ENCODE results near the gene EHD3.

Gene EHD3

DNA sequence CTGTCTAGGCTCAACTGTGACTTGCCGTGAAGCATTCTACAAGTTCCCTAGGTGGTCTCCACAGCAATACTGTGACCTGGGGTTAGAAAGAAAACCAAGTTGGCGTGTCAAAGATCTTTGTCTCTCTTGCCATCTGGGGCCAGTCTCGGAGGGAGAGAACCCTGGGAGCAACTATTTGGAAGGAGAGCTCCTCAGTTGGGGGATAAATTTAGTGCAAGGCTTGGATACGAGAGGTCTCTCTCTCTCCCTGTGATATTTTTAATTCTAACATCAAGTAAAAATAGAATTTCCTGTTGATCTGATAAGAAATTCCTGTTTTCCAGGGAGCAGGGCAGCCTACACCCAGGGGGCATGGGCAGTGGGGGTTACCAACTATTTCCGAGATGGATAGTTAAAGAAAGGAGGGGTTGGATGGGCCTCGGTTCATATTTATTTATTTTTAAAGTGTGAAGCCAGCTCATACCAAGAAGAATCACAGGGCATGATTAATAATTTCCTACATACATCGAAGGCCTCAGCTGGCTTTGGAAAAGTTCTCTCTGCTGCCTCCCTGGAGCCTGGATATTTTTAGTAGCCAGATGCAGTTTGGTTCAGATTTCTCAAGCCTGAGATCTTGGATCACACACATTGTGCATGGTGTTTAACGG is 62.8 kb downstream of the EHD3 start:
- DNase-seq, result no peak

- DNase-seq, result no peak
Measured at GRCh38 chr2:31297751-31298150, 63.8 kb downstream of the EHD3 start.

- DNase-seq, result no peak
Measured at GRCh38 chr2:31299547-31299946, 65.6 kb downstream of the EHD3 start.

- no peak for DNase-seq
Measured at GRCh38 chr2:31300309-31300708, 66.4 kb downstream of the EHD3 start.

DNA sequence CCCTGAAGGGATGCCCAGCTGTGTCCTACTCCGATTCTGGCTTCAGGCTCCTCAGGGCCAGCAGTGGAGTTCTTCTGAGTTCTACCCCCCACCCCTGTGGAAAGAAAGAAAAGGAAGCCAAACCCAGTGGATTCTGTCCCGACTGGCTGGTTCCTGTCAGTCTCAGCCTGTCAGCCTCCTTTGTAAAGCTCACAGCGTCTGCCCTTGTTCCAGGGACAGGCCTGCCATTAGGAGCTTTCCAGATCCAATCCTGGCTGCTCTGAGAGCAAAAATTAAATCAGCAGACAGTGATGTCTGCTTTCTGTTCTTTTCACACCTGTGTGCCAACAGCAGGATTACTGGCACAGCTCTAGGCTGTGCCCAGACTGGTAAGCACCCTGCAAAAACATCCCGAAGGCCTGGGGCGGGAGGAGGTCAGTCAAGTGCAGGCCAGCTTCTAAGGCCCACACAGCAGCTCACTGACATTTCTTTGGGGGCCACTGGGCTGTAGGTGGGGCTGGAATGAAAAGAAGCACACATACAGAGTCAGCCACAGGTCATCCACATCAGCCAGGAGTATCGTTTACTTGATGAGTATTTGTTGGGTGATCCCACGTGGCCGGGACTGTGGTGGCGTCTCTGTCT is 69.1 kb downstream of the EHD3 start:
- DNase-seq, result no peak

DNA sequence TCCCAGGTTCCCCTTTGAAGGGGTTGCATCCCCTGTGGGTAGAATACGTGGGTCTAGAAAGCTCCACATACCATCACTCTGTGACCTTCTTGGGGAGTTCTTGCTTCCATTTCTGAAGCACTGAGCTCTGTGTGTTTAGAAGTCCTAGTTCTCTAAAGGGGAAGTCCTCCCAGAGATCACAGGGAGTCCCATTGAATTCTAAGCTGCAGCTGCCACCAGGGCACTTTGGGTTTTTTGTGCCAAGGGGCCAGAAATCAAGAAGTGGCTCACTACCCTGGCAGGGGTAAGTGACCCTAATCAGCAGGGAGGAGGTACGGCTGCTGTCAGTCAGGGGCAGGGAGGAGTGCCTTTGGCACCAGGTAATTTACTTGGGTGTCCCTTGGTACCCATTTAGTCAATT is 70.9 kb downstream of the EHD3 start:
- DNase-seq, result no peak

- DNase-seq, result no peak
Measured at GRCh38 chr2:31312898-31313297, 78.9 kb downstream of the EHD3 start.

DNA sequence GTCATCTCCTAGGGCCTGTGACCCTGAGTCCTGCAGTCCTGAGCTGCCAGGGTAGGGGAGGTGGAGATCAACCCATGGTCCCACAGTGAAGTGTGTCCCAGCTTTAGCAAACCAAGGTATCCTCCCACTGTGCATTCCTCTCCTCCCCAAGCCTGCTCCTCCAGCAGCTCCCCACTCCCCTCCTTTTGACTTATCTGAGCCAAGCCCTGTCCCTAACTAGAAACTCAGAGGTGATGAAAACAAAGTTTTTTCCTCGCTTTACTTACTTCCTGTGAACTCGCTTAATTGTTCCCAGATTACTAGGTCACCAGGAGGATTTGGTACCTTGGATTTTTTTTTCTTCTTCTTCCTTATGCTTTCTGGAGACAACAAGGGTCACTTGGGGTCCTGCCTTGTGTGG is 80.8 kb downstream of the EHD3 start:
- no peak for DNase-seq

DNA sequence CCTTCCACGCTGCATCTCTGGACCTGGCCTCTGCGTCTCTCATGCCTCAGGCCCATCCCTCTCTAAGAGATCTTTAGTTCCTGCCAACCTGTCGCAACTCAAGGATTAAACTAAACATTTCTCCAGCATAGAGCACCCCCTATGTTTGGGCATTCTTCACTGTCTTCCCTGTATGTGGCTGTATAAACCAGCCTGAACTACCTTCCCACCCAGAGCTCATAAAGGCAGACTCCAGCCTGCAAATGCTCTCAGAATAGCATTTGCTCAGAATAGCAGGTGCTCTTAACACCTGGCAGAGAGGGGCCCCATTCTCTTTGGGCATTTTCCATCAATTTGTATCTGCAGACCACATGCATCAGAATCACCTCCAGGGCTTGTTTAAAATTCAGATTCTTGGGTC is 83.4 kb downstream of the EHD3 start:
- DNase-seq, result no peak

DNA sequence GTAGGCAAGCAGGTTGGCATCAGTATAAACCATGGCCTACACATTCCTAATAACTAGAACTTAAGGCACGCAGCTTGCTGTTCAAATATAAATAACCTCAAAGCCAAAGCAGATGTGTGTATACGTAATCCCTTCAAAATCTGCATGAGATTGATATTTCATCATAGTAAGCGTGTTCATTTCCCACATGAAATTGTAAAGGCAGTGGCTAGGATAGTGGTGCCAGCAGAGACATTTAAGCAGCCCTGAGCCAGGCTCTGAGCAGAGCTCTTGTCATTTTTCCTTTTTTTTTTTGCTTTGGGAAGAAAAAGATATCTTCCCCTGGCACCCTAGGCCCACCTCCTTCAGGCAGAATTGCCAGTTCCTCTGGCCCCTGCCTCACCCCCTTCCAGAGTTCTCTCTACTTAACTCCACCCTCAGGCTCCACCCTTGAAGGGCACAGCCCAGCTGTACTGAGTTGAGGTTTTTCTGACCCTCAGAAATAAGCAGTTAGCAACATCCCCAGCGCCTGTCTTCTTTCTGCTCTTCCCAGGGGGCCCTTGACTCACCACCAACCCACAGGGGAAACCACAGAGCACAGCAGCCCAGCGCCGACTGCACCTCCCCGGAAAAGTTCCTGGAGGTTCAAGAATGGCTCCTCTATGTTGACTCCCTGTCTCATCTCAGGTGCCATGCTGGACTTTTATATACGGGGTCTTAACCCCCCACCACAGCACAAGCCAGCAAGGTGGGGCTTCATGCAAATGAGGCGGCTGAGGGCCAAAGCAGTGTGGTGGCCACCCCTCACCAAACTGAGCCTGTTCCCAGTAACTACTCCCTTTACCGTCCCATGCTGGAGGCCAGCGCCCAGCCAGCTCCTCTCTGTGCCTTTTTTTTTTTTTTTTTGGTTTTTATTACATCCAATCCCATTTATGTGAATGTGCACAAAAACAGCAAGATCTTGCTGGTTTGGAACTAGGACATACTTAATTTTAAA is 84.7 kb downstream of the EHD3 start:
- DNase-seq, result no peak
